ENCODE measurements around the gene RMI1. TPM values are rescaled to one million over a fixed set of nuclear protein-coding genes. Genes with fewer than 3 reads are reported as not detected.
"Not testable (repeated sequence)": the region's sequence is repeated elsewhere in the genome, so short reads cannot be mapped to it uniquely, and the experiment has no call there.

Gene RMI1
- total RNA-seq, 2 donors from 2014 or later, result 3.9 to 4.3 TPM

GRCh38 chr9:83940590-83941303 lies 39.9 kb upstream of the RMI1 start:
- Histone ChIP-seq H3K9me3 (no peaks in the 10 kb centered on the region), H3K4me3 (no peak overlapping the region), H3K27ac (no peak overlapping the region), H3K27me3 (no peaks in the 10 kb centered on the region), H3K4me1 (peaks cover 5% of the 10 kb centered on the region), H3K36me3 (replicated peaks in 1 of 2; ENCODE audit: insufficient read depth in 1 of 2, low read depth in 2 of 2) (peaks cover 0 to 4% of the 10 kb centered on the region in 2 donors)
- WGBS, 2 donors, result 20 to 28% methylated on average over 5 of the region's 5 CpGs
- TF ChIP-seq POLR2A (IDR thresholded peaks at IDR 0.05) (no peak), CTCF (IDR thresholded peaks at IDR 0.05) (no peak)
- ATAC-seq (no peak), DNase-seq (no peak)
- intact Hi-C loops (cut with DNase I), result loop anchor here (5.0 to 10.0 kb wide), 2 partner anchors 234 to 322 kb away; no protein-coding TSS in a partner anchor

- H3K27me3 ChIP-seq; H3K36me3 ChIP-seq (replicated peaks in 1 of 2; ENCODE audit: insufficient read depth in 1 of 2, low read depth in 2 of 2); H3K4me3 ChIP-seq; H3K9me3 ChIP-seq; H3K27ac ChIP-seq; H3K4me1 ChIP-seq; ATAC-seq; DNase-seq: not testable (repeated sequence)
- intact Hi-C loops (cut with DNase I), result loop anchor here (10.0 kb wide), 1 partner anchor 227 kb away; no protein-coding TSS in a partner anchor
- WGBS, 2 donors, result 68% methylated on average over 4 of the region's 39 CpGs; no CpG with 5 or more reads in 1 of the 2 donors
These were observed 32.5 kb upstream of the RMI1 start for GRCh38 chr9:83948096-83948495.

- TF ChIP-seq POLR2A (IDR thresholded peaks at IDR 0.05), result no peak
- TF ChIP-seq CTCF (IDR thresholded peaks at IDR 0.05), result no peak
These were observed 24.5 kb upstream of the RMI1 start for GRCh38 chr9:83956086-83956435.

GRCh38 chr9:83956436-83957247 lies 24.0 kb upstream of the RMI1 start:
- H3K9me3 ChIP-seq, result no peaks in the 10 kb centered on the region
- peak overlapping the region; percentile 76 to 87 (median 85) for H3K27ac ChIP-seq
- ATAC-seq, result peak; percentile 90
- intact Hi-C loops (cut with DNase I), result no loop called here
- peak overlapping the region; percentile 47 to 94 for H3K4me3 ChIP-seq
- H3K27me3 ChIP-seq, result no peaks in the 10 kb centered on the region
- H3K4me1 ChIP-seq, result peaks cover 18% of the 10 kb centered on the region
- 2 to 3% methylated on average over 17 to 57 of the region's 57 CpGs for whole genome bisulfite sequencing, 2 donors
- H3K36me3 ChIP-seq (replicated peaks in 1 of 2; ENCODE audit: insufficient read depth in 1 of 2, low read depth in 2 of 2), result no peaks in the 10 kb centered on the region
- TF ChIP-seq POLR2A (IDR thresholded peaks at IDR 0.05), result peak; percentile 20 to 76 (median 67)
- no peak for TF ChIP-seq CTCF (IDR thresholded peaks at IDR 0.05)
- peak; percentile 75 to 85 (median 80) for DNase-seq

More at GRCh38 chr9:83956086-83956435, 24.5 kb upstream of the RMI1 start:
- intact Hi-C loops (cut with DNase I), result no loop called here
- peak; percentile 34 for ATAC-seq
- no peaks in the 10 kb centered on the region for H3K36me3 ChIP-seq (replicated peaks in 1 of 2; ENCODE audit: insufficient read depth in 1 of 2, low read depth in 2 of 2)
- DNase-seq, result peak in 1 of 4 donors; percentile 50
- peak overlapping the region; percentile 47 to 94 for H3K4me3 ChIP-seq
- no peaks in the 10 kb centered on the region for H3K9me3 ChIP-seq
- H3K27me3 ChIP-seq, result no peaks in the 10 kb centered on the region
- peak overlapping the region; percentile 76 to 87 (median 85) for H3K27ac ChIP-seq
- peaks cover 18% of the 10 kb centered on the region for H3K4me1 ChIP-seq
- WGBS, 2 donors, result 7 to 11% methylated on average over 14 to 23 of the region's 23 CpGs

GRCh38 chr9:83957248-83957513 lies 23.4 kb upstream of the RMI1 start:
- no peaks in the 10 kb centered on the region for H3K27me3 ChIP-seq
- peak overlapping the region; percentile 47 to 94 for H3K4me3 ChIP-seq
- peaks cover 18% of the 10 kb centered on the region for H3K4me1 ChIP-seq
- DNase-seq (no peak), ATAC-seq (peak; percentile 2)
- WGBS, 2 donors, result 25 to 39% methylated on average over 4 of the region's 4 CpGs
- no peaks in the 10 kb centered on the region for H3K36me3 ChIP-seq (replicated peaks in 1 of 2; ENCODE audit: insufficient read depth in 1 of 2, low read depth in 2 of 2)
- H3K27ac ChIP-seq, result peak overlapping the region; percentile 76 to 87 (median 85)
- TF ChIP-seq POLR2A (IDR thresholded peaks at IDR 0.05) (no peak), CTCF (IDR thresholded peaks at IDR 0.05) (no peak)
- H3K9me3 ChIP-seq, result no peaks in the 10 kb centered on the region
- intact Hi-C loops (cut with DNase I), result no loop called here

Measured in body of pancreas (tissue), 4 donors.